Activated CD4-positive, alpha-beta memory T cell treated with anti-CD3 and anti-CD28 coated beads for 36 hours (primary cell): ENCODE results near the gene PLK5. TPM values are rescaled to one million over a fixed set of nuclear protein-coding genes. Genes with fewer than 3 reads are reported as not detected.
"Not testable (repeated sequence)": the region's sequence is repeated elsewhere in the genome, so short reads cannot be mapped to it uniquely, and the experiment has no call there.

Experiments
- CTCF ChIA-PET: fragments of 350-600 bp; sonication (Branson Sonifier 250); formaldehyde crosslinking; loops from one replicate; lab custom pipeline; 2021; ENCODE audit warnings: antibody characterized with exemption, inconsistent platforms; lab: Charles Lee
- POLR2A ChIA-PET: fragments of 350-600 bp; sonication (Branson Sonifier 250); formaldehyde crosslinking; loops from one replicate; lab custom pipeline; 2021; ENCODE audit warnings: antibody characterized with exemption; lab: Charles Lee
- DNase-seq: peaks from one replicate; pipeline ENCODE4 v3.0.0-alpha.2; 2020
- H3K27ac Mint-ChIP-seq: one replicate; pipeline ENCODE4 v1.8.0; 2021; ENCODE audit warnings: mixed read lengths
- H3K27me3 Mint-ChIP-seq: one replicate; pipeline ENCODE4 v1.8.0; 2021; ENCODE audit warnings: mixed read lengths
- H3K36me3 Mint-ChIP-seq: one replicate; pipeline ENCODE4 v1.8.0; 2021; ENCODE audit warnings: mixed read lengths
- H3K4me1 Mint-ChIP-seq: one replicate; pipeline ENCODE4 v1.8.0; 2021; ENCODE audit warnings: low read depth, mixed read lengths
- H3K4me3 Mint-ChIP-seq: one replicate; pipeline ENCODE4 v1.8.0; 2021; ENCODE audit warnings: mild to moderate bottlenecking, mixed read lengths
- H3K9me3 Mint-ChIP-seq: one replicate; pipeline ENCODE4 v1.8.0; 2021; ENCODE audit warnings: mixed read lengths
- intact Hi-C: fragments of 100-400 bp; cut with micrococcal nuclease; formaldehyde crosslinking; loops from one replicate; pipeline ENCODE4 v1.15.1; 2023
- total RNA-seq, 2 experiments: library from RNA; stranded (reverse); gene quantifications; one replicate each; pipeline ENCODE4 v1.2.3, GENCODE V29; 2021

The PLK5 gene
- total RNA-seq, 2 experiments from 2014 or later = not detected

DNA sequence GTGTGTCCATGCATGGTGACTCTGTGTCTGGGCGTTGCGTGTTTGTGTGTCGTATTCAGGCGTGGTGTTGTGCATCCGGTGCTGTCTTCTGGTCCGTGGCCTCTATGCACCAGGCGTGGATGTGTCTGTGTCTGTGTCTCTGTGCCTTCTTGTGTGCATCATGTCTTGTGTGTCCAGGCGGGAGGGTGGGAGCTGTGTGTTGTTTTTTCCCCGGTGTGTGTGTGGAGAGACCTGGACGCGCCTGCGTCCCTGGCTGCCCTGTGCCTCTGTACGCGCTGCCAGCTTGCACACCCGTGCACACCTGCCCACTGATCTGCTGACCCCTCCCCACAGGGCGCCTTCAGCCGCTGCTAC lies 1.1 kb downstream of the PLK5 start:
- DNase-seq = no peak
- intact Hi-C loops = no loop called here
- Mint-ChIP-seq H3K27me3 (peaks cover 38% of the 10 kb centered on the region), H3K4me3 (no peak overlapping the region), H3K27ac (no peak overlapping the region), H3K4me1 (peaks cover 7% of the 10 kb centered on the region), H3K9me3 (no peaks in the 10 kb centered on the region), H3K36me3 (no peaks in the 10 kb centered on the region)
- ChIA-PET POLR2A (no interaction called here), CTCF (no interaction called here)

DNA sequence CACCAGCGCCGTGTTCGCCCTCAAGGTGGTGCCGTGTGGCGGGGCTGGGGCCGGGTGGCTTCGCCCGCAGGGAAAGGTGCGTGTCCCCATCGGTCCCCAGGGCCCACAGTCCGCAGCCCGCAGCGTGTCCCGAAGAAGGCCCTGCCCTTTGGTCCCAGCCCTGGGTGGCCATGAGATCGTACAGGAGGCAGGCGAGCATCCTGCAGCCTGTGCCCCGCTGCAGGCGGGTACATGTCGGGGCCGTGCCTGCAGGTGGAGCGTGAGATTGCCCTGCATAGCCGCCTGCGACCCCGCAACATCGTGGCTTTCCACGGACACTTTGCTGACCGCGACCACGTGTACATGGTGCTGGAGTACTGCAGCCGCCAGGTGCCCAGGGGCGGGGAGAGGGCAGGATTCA lies 1.5 kb downstream of the PLK5 start:
- CTCF ChIA-PET = no interaction called here
- H3K27me3 Mint-ChIP-seq = peaks cover 40% of the 10 kb centered on the region
- H3K4me3 Mint-ChIP-seq = no peak overlapping the region
- H3K9me3 Mint-ChIP-seq = no peaks in the 10 kb centered on the region
- H3K27ac Mint-ChIP-seq = no peak overlapping the region
- POLR2A ChIA-PET = no interaction called here
- no peak for DNase-seq
- no peaks in the 10 kb centered on the region for H3K36me3 Mint-ChIP-seq
- H3K4me1 Mint-ChIP-seq = peaks cover 7% of the 10 kb centered on the region
- intact Hi-C loops = no loop called here

DNA sequence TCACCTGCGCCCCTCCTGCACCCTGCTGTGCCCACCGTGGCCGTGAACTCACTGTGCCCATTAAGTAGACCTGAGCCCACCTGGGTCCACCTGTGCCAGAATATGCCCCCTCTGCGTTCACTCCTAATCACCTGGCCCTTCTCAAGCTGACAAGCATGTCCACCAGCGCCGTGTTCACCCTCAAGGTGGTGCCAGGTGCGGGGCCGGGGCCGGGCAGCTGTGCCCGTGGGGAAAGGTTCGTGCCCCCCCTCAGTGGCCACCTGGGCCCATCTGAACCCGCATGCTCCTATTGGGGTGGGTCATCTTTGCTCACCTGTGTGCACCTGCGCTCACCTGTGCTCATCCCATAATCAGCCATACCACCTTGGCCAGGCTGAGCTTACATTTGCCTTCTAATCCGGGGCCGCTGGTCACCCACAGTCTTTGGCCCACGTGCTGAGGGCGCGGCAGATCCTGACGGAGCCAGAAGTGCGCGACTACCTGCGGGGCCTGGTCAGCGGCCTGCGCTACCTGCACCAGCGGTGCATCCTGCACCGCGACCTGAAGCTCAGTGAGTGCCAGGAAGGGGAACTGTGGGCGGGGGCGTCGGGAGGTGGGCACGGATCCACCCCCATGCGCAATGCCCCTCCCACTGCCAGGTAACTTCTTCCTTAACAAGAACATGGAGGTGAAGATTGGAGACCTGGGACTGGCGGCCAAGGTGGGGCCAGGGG lies 2.3 kb downstream of the PLK5 start:
- Mint-ChIP-seq H3K36me3 (no peaks in the 10 kb centered on the region), H3K4me1 (peaks cover 7% of the 10 kb centered on the region), H3K27me3 (peaks cover 40% of the 10 kb centered on the region), H3K4me3 (no peak overlapping the region), H3K9me3 (no peaks in the 10 kb centered on the region), H3K27ac (no peak overlapping the region)
- POLR2A ChIA-PET = no interaction called here
- intact Hi-C loops = no loop called here
- no peak for DNase-seq
- CTCF ChIA-PET = no interaction called here

DNA sequence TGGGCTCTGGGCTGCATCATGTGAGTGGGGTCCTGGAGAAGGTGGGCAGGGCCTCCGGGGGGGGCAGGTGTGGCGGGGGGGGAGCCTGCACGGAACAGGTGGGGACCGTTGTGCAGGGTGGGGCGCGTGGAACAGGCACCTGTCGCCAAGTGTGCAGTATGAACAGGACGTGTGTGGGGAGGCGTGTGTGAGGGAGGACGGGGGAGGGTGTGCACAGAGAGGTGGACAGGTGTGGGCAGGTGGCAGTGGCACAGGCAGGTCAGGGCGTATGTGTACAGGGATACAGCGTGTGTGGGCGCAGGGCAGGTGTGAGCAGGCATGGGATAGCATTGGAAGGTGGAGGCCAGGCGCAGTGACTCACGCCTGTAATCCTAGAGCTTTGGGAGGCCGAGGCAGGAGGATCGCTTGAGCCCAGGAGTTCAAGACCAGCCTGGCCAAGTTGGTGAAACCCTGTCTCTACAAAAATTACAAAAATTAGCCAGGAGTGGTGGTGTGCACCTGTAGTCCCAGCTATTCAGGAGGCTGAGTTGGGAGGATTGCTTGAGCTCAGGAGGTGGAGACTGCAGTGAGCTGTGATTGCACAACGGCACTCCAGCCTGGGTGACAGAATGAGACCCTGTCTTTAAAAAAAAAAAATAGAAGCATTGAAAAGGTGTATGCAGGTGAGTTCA lies 3.2 kb downstream of the PLK5 start:
- no peak for DNase-seq
- ChIA-PET POLR2A (no interaction called here), CTCF (interaction anchor here (0.7 kb wide), 1 partner anchor 310 kb away, joined by 4 read pairs; no protein-coding TSS in a partner anchor)
- Mint-ChIP-seq H3K27ac (no peak overlapping the region), H3K4me1 (peaks cover 7% of the 10 kb centered on the region), H3K36me3 (no peaks in the 10 kb centered on the region), H3K4me3 (no peak overlapping the region), H3K9me3 (no peaks in the 10 kb centered on the region), H3K27me3 (peaks cover 42% of the 10 kb centered on the region)
- intact Hi-C loops = no loop called here

DNA sequence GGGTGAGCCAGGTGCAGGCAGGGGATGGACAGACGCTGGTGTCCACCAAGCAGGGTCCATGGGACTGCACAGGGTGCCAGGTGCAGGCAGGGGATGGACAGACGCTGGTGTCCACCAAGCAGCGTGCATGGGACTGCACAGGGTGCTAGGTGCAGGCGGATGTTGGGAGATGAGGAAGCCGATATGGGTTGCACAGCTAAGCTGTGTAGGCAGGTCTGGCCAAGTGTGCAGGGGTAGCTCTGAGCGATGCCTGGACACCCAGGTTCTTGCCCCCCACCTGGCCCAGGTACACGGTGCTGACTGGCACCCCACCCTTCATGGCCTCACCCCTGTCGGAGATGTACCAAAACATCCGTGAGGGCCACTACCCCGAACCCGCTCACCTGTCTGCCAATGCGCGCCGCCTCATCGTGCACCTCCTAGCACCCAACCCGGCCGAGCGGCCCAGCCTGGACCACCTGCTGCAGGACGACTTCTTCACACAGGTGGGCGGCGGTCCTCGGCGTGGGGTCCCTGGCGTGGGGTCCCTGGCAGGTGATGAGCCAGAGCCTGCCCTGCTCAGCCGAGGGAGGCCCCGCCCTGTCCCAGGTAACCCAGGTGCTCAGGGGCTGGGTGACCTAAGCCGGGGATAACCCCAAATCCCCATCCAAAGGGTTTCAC lies 3.9 kb downstream of the PLK5 start:
- ChIA-PET POLR2A (no interaction called here), CTCF (interaction anchor here (0.7 kb wide), 1 partner anchor 309 kb away, joined by 4 read pairs; no protein-coding TSS in a partner anchor)
- Mint-ChIP-seq H3K4me3 (no peak overlapping the region), H3K4me1 (peaks cover 7% of the 10 kb centered on the region), H3K36me3 (no peaks in the 10 kb centered on the region), H3K27ac (no peak overlapping the region), H3K27me3 (peaks cover 42% of the 10 kb centered on the region), H3K9me3 (no peaks in the 10 kb centered on the region)
- DNase-seq = no peak
- intact Hi-C loops = no loop called here

DNA sequence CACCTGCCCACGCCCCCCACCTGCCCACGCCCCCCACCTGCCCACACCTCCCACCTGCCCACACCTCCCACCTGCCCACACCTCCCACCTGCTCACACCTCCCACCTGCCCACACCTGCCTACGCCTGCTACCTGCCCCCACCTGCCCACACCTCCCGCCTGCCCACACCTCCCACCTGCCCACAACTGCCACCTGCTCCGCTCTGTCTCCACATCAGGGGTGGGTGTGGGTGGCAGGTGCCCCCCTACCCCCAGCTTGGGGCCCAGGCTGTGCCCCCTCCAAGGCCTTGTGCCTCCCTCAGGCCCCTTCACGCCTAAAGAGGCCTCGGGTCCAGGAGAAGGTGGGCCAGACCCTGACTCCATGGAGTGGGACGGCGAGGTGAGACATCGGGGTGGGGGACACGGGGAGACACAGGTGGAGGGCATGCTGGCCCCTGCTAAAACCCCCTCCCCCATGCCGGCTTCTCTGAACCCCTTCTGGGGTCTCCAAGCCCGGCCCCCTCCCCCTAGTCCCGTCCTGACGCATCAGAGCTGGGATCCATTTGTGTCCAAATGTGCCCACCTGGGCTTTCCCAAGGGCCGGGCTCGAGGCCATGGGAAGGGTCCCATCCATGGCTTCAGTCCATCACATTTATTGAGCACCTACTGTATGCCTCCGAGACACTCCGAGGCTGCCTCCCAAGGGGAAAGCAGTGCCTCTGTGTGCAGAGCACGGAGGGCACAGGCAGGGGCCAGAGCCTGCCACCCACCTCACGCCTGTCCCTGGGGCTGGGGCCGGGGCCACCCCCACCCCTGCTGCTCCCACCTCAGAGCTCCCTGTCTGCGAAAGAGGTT lies 4.9 kb downstream of the PLK5 start:
- Mint-ChIP-seq H3K4me3 (no peak overlapping the region), H3K36me3 (no peaks in the 10 kb centered on the region), H3K27ac (no peak overlapping the region), H3K4me1 (peaks cover 7% of the 10 kb centered on the region), H3K27me3 (peaks cover 39% of the 10 kb centered on the region), H3K9me3 (no peaks in the 10 kb centered on the region)
- DNase-seq = no peak
- ChIA-PET CTCF (no interaction called here), POLR2A (no interaction called here)
- intact Hi-C loops = no loop called here

DNA sequence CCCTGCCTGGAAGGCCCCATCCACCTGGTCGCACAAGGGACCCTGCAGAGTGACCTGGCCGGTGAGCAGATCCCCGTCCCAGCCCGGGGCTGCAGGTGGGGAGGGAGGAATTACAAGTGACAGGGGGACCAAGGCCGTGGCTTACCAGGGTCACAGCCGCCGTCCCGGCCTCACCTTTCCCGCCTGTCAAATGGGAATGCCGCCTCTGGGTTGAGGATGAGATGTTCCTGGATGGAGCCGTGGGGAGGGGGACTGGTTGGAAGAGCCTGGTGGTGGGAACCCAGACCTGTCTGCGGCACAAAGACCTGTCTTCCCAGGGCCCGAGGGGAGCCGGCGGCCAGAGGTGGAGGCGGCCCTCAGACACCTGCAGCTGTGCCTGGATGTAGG lies 5.5 kb downstream of the PLK5 start:
- no peak for DNase-seq
- ChIA-PET POLR2A (no interaction called here), CTCF (no interaction called here)
- H3K4me3 Mint-ChIP-seq = no peak overlapping the region
- H3K36me3 Mint-ChIP-seq = no peaks in the 10 kb centered on the region
- H3K27me3 Mint-ChIP-seq = peaks cover 38% of the 10 kb centered on the region
- peaks cover 5% of the 10 kb centered on the region for H3K4me1 Mint-ChIP-seq
- H3K9me3 Mint-ChIP-seq = no peaks in the 10 kb centered on the region
- intact Hi-C loops = no loop called here
- no peak overlapping the region for H3K27ac Mint-ChIP-seq

DNA sequence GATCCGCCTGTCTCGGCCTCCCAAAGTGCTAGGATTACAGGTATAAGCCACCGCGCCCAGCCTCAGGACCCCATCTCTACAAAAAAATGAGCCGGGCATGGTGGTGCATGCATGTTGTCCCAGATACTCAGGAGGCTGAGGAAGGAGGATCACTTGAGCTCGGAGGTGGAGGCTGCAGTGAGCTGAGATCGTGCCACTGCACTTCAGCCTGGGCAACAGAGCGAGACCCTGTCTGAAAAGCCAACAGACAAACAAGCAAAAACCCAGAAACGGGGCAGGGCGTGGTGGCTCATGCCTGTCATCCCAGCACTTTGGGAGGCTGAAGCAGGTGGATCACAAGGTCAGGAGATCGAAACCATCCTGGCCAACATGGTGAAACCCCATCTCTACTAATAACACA lies 7.0 kb downstream of the PLK5 start:
- H3K27ac Mint-ChIP-seq, H3K4me1 Mint-ChIP-seq, DNase-seq, H3K9me3 Mint-ChIP-seq, intact Hi-C loops, CTCF ChIA-PET, POLR2A ChIA-PET, H3K4me3 Mint-ChIP-seq, H3K36me3 Mint-ChIP-seq: not testable (repeated sequence)
- H3K27me3 Mint-ChIP-seq = peaks cover 28% of the 10 kb centered on the region

DNA sequence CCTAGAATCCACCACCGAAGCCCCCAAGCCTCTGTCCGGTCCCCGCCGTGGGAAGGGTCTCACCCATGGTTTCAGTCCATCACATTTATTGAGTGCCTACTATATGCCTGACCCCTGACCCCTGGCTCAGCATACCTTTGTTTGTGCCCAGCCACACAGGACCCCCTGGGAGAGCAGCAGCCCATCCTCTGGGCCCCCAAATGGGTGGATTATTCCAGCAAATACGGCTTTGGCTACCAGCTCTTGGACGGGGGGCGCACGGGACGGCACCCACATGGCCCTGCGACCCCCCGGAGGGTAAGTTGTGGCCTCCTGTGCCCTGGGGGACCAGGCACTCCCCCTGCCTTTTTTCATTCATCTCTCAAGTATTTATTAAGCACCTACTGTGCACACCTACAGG lies 7.7 kb downstream of the PLK5 start:
- H3K4me3 Mint-ChIP-seq = no peak overlapping the region
- intact Hi-C loops = no loop called here
- H3K36me3 Mint-ChIP-seq = no peaks in the 10 kb centered on the region
- H3K27ac Mint-ChIP-seq = no peak overlapping the region
- DNase-seq = no peak
- CTCF ChIA-PET = no interaction called here
- peaks cover 22% of the 10 kb centered on the region for H3K27me3 Mint-ChIP-seq
- H3K9me3 Mint-ChIP-seq = no peaks in the 10 kb centered on the region
- POLR2A ChIA-PET = no interaction called here
- no peaks in the 10 kb centered on the region for H3K4me1 Mint-ChIP-seq

DNA sequence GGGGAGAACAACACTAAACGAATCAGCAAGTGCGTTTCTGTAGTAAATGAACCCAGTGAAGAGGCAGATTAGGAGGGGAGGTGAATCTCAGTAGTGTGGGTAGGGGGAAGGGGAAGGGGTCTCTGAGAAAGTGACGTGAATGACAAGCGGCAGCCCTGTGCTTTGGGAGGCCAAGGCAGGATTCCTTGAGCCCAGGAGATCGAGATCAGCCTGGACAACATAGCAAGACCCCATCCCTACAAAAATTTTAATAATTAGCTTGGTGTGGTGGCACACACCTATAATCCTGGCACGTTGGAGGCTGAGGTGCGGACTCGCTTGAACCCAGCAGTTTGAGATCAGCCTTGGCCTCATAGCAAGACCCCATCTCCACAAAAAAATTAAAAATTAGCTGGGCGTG lies 8.1 kb downstream of the PLK5 start:
- no peak overlapping the region for H3K4me3 Mint-ChIP-seq
- no peak for DNase-seq
- H3K36me3 Mint-ChIP-seq = no peaks in the 10 kb centered on the region
- H3K27me3 Mint-ChIP-seq = peaks cover 21% of the 10 kb centered on the region
- intact Hi-C loops = no loop called here
- ChIA-PET CTCF (no interaction called here), POLR2A (no interaction called here)
- H3K27ac Mint-ChIP-seq = no peak overlapping the region
- no peaks in the 10 kb centered on the region for H3K4me1 Mint-ChIP-seq
- H3K9me3 Mint-ChIP-seq = no peaks in the 10 kb centered on the region

DNA sequence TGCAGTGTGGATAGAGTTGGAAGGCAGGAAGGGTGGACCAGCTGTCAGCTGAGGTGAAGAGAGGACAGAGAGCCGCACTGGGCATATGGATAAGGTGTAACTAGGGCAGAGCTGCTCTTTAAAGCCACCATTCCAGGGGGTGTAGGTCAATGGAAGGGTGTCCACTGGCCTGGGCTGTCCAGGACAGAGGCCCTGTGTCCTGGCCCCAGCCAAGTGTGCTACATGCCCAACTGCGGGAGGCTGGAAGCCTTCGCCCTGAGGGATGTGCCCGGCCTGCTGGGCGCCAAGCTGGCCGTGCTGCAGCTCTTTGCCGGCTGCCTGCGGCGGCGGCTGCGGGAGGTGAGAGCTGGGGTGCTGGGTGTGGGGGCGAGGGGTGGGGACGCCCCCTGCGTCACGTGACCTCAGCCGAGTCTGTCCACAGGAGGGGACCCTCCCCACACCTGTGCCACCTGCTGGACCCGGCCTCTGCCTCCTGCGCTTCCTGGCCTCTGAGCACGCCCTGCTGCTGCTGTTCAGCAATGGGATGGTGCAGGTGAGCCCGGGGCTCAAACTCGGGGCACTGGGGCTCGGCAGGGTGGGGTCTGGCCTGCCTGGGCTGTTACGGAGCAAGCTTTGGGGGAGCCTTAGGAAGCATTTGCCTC lies 9.8 kb downstream of the PLK5 start:
- H3K4me3 Mint-ChIP-seq = no peak overlapping the region
- H3K4me1 Mint-ChIP-seq = no peaks in the 10 kb centered on the region
- peaks cover 17% of the 10 kb centered on the region for H3K27me3 Mint-ChIP-seq
- no peak for DNase-seq
- CTCF ChIA-PET = no interaction called here
- intact Hi-C loops = no loop called here
- H3K36me3 Mint-ChIP-seq = no peaks in the 10 kb centered on the region
- POLR2A ChIA-PET = no interaction called here
- H3K27ac Mint-ChIP-seq = no peak overlapping the region
- H3K9me3 Mint-ChIP-seq = no peaks in the 10 kb centered on the region

DNA sequence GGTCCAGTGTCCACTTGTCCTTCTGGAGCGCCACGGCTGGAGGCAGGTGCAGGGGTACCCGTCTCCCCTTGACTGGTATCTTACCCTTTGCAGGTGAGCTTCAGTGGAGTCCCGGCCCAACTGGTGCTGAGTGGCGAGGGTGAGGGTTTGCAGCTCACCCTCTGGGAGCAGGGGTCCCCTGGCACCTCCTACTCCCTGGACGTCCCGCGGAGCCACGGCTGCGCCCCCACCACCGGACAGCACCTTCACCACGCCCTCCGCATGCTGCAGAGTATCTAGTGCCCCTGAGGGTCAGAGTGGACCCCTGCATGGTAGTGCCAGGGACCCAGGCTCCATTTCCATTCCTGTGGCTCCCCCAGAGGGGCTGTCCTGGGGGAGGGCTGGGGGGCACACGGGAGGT lies 11.1 kb downstream of the PLK5 start:
- H3K9me3 Mint-ChIP-seq = no peaks in the 10 kb centered on the region
- no peak overlapping the region for H3K4me3 Mint-ChIP-seq
- no peaks in the 10 kb centered on the region for H3K4me1 Mint-ChIP-seq
- intact Hi-C loops = no loop called here
- DNase-seq = no peak
- H3K27me3 Mint-ChIP-seq = peaks cover 16% of the 10 kb centered on the region
- CTCF ChIA-PET = no interaction called here
- POLR2A ChIA-PET = no interaction called here
- no peak overlapping the region for H3K27ac Mint-ChIP-seq
- H3K36me3 Mint-ChIP-seq = no peaks in the 10 kb centered on the region
